Left forelimb (tissue), 1 donor: ENCODE results near the gene PPP2R5E.
"Not testable (repeated sequence)": the region's sequence is repeated elsewhere in the genome, so short reads cannot be mapped to it uniquely, and the experiment has no call there.

Experiments
- DNase-seq: peaks from one replicate; pipeline ENCODE4 v3.0.0-alpha.2; 2018; ENCODE audit warnings: low spot score

The PPP2R5E gene

DNA sequence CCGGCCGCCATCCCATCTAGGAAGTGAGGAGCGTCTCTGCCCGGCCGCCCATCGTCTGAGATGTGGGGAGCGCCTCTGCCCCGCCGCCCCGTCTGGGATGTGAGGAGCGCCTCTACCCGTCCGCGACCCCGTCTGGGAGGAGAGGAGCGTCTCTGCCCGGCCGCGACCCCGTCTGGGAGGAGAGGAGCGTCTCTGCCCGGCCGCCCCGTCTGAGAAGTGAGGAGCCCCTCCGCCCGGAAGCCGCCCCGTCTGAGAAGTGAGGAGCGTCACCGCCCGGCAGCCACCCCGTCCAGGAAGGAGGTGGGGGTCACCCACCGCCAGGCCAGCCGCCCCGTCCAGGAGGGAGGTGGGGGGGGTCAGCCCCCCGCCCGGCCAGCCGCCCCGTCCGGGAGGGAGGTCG, 20.7 kb downstream of the PPP2R5E start:
- not testable (repeated sequence) for DNase-seq

- no peak for DNase-seq
These were observed 25.8 kb downstream of the PPP2R5E start for GRCh38 chr14:63517354-63517753.

DNA sequence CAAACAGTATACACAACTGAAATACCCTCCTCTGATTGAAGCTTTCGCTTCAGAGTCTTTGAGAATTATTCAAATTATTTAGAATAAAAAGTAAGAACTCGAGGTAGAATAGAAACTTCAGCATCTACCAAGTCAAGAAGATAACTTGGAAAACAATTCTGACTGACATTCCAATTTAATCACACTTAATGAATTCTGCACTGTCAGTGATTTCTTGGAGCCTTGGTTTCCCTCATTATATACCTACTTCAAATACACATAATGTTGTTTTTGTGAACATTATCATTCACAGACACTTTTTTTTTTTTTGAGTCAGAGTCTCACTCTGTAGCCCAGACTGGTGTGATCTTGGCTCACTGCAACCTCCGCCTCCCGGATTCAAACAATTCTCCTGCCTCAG, 27.9 kb downstream of the PPP2R5E start:
- no peak for DNase-seq

GRCh38 chr14:63513756-63514155, 29.4 kb downstream of the PPP2R5E start:
- no peak for DNase-seq

DNA sequence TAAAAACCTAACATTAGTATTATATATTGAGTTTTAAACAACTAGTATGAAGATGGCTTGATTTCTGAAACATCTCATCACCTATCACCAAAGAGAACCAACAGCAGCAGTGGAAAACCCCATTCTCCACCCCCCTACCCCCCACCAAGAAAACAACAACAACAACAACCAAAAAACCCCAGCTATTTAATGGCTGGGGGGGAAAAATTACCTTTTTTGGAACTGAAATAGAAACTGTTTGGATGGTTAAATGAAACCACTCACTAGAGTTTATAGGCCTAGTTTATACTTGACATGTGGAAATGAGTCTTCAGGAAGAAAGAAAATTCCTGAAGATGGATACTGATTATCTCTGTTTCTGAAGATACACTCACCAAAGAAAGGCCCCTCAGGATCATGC, 30.3 kb downstream of the PPP2R5E start:
- no peak for DNase-seq

- DNase-seq, result no peak
These were observed 32.6 kb downstream of the PPP2R5E start for GRCh38 chr14:63510538-63510937.

DNA sequence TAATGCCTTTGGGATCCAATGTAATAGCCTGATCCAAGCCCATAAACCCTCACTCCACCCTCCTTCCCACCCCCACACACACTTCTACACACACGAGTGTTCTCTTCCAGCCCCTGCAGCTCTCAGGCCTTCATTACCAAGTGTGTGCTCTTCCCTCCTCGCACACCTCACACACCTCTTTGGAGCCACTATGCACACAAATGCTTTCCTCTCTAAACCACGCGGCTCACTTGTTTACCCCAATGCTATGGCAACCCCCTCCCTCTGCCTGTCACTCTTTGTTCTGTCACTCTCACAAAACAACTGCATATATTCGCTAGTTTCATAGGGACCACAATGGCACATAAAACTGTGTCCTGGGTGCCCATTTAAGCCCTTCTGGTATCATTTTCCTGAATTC, 35.1 kb downstream of the PPP2R5E start:
- no peak for DNase-seq

GRCh38 chr14:63504648-63505047, 38.5 kb downstream of the PPP2R5E start:
- no peak for DNase-seq

DNA sequence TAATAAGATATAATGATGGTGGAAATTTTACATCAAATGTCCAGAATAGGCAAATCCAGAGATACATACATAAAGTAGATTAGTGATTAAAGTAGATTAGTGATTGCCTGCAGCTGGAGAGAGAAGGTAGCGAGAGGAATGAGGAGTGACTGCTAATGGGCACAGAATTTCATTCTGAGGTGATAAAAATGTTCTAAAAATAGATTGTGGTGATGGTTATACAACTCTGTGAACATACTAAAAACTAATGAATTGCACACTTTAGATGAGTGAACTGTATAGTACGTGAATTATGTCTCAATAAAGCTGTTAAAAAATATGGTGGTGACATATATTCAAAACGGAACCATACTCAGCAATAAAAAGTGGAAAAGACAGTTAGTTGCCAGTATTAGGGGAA, 41.7 kb downstream of the PPP2R5E start:
- no peak for DNase-seq

GRCh38 chr14:63499701-63500250, 43.4 kb downstream of the PPP2R5E start:
- DNase-seq, result no peak

DNA sequence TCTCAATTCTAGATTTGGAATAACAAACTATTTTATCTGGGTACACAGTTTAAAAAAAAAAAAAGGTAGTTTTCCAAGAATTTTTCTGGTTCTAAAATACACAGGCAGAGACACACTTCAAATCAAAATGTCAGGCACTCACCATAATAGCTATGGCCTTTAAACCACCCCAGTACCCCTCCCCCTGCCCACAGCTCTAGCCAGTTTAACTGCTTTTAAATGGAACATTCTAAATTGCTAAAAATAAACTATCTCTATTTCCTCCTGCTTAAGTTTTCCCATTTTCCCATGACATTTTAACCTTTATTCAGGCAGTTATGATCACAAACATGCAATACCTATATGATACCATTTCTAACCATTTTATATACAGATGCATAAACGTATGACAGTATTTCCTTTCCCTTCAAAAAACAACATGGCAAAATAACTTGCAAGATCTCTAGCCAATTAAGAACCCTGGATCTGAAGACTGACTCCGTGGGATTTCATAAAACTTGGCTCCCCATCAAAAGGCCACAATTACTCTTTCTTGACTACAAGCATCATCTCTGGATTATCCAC, 46.3 kb downstream of the PPP2R5E start:
- DNase-seq, result no peak

- DNase-seq, result no peak
These were observed 49.9 kb downstream of the PPP2R5E start for GRCh38 chr14:63493246-63493645.

GRCh38 chr14:63492391-63492790, 50.8 kb downstream of the PPP2R5E start:
- no peak for DNase-seq

- DNase-seq, result no peak
These were observed 55.5 kb downstream of the PPP2R5E start for GRCh38 chr14:63487724-63488123.

DNA sequence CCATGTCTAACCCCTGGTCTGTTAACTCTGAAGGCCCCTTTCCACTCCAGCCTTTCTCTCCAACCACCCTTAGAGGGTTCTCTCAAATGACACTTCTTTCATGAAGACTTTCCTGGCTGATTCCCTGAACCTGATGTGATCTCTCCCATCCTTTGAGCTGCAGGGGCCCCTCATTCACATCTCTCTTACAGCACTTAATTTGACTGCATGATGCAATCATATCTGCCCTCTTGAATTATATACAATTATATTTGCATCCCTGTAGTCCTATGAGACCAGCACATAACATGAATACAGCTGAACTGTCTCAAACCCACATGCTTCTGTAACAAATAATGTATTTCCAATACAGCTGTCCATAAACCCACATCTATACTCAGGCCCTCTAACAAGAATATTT, 56.4 kb downstream of the PPP2R5E start:
- DNase-seq, result no peak

GRCh38 chr14:63483315-63483714, 59.9 kb downstream of the PPP2R5E start:
- DNase-seq, result no peak

DNA sequence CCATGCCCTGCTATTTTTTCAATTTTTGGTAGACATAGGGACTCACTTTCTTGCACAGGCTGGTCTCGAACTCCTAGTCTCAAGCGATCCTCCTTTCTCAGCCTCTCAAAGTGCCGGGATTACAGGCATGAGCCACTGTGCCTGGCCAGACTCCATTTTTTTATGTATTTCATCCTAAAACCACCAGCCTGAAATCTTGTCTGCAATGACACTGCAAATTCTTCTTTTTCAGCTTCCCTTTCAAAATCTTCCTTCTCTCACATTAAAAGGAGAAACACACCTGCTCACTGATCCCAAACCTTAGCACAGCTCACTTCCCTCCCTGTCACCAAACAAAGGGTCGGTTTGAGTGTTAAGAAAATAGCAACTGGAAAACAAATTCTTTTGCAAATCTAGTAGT, 62.6 kb downstream of the PPP2R5E start:
- DNase-seq, result no peak

DNA sequence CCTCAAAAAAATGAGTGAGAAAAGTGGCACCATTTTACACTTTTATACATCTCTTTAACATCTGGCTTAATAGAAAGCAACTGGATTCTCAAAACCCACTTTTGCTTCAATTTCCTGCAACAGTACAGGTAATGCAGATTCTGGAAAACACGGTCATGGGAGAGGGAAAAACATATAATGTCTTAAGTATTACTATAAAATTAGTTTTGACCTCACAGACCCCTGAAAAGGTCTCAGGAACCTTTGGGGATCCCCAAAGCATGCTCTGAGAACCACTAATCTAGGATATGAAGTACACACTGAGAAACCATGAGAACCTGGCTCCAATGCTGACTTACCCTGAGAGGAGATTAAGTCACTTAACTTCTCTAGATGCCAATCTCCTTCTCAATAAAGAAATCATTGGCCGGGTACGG, 64.7 kb downstream of the PPP2R5E start:
- DNase-seq, result no peak

GRCh38 chr14:63478010-63478409, 65.2 kb downstream of the PPP2R5E start:
- no peak for DNase-seq

DNA sequence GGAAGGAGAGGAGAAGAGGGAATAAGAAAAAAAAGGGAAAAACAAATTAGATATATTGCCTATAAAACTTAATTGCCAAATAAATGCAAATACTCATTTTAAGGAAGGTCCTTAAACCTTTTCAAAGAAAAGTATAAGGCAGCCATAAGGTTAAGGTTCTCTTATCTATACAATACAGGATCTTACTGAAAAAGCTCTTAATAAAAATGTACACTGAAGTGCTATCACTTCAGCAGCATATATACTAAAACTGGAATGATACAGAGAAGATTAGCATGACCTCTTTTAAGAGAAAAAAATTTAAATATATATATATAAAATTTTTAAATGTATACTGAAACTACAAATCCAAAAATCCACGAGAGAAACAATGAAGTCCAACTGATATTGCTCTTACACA, 65.6 kb downstream of the PPP2R5E start:
- no peak for DNase-seq

DNA sequence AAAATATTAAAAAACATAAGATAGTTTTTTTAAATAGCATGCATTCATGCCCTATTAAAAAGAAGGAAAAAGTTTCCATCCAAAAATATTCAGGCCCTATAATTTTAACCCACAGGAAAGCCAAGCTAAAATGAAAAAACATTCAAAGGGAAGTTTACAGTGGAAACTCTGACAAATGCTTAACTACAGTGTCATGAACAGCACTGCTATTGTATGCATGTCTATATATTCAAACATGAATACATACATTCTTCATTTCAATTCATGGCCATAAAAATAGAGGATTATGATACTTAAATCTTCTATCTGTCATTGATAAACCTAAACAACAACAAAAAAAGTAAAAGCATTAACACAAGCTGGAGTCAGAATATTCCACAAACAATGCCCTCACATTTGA, 67.4 kb downstream of the PPP2R5E start:
- DNase-seq, result no peak

GRCh38 chr14:63474844-63475243, 68.3 kb downstream of the PPP2R5E start:
- no peak for DNase-seq

DNA sequence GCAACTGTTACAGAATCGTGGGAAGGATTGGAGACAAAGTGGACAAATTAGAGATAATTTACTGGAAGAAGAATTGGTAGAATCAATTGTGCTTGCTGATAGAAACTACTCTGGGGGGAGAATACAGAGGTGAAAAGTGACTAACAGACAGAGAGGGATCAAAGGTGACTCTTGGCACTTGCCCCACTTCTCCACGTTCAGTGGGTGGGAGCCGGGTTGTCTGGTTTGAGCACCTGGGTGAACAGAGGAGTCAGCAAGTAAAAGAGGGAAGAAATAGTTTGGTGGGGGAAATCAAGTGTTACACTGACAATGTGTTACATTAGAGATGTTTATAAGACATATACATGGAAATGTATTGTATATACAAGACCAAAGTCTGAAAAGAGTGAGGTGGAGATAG, 69.1 kb downstream of the PPP2R5E start:
- DNase-seq, result no peak

GRCh38 chr14:63472986-63473788, 70.0 kb downstream of the PPP2R5E start:
- no peak for DNase-seq
